SK-N-SH treated with all-trans-retinoic acid at 6 μM for 48 hours (cell line): ENCODE data around the gene CDH16.

Experiments
- ATAC-seq: fragments of 200-7000 bp; cut with Tn5 transposase; 3 replicates; pipeline ENCODE4 v1.9.1; 2020; ENCODE audit warnings: mild to moderate bottlenecking, moderate library complexity
- ARNTL ChIP-seq: fragments of 450-650 bp; formaldehyde crosslinking; IDR thresholded peaks from 2 replicates; pipeline ENCODE4 v1.5.0; 2020; ENCODE audit warnings: low read depth, mild to moderate bottlenecking, moderate library complexity, borderline replicate concordance
- BACH2 ChIP-seq: fragments of 250-450 bp; sonication (Bioruptor Pico); IDR thresholded peaks from 2 replicates; pipeline ENCODE4 v1.9.0; 2021; ENCODE audit warnings: mild to moderate bottlenecking, borderline replicate concordance
- CREB5 ChIP-seq: fragments of 250-450 bp; sonication (Bioruptor Pico); IDR thresholded peaks from 2 replicates; pipeline ENCODE4 v1.5.1; 2020; ENCODE audit warnings: low read depth, mild to moderate bottlenecking, moderate library complexity
- CSDC2 ChIP-seq: fragments of 250-450 bp; sonication (Bioruptor Pico); IDR thresholded peaks from 2 replicates; pipeline ENCODE4 v1.5.0; 2020; ENCODE audit warnings: mild to moderate bottlenecking, moderate library complexity
- CSRNP3 ChIP-seq: fragments of 250-450 bp; sonication (Bioruptor Pico); IDR thresholded peaks from 2 replicates; pipeline ENCODE4 v1.5.1; 2021; ENCODE audit warnings: mild to moderate bottlenecking, moderate library complexity
- ESRRG ChIP-seq: fragments of 250-450 bp; sonication (Bioruptor Pico); IDR thresholded peaks from 2 replicates; pipeline ENCODE4 v1.6.1; 2021; ENCODE audit warnings: mild to moderate bottlenecking
- GLIS3 ChIP-seq: fragments of 250-450 bp; sonication (Bioruptor Pico); IDR thresholded peaks from 2 replicates; pipeline ENCODE4 v1.5.0; 2020; ENCODE audit warnings: mild to moderate bottlenecking, moderate library complexity
- ISL1 ChIP-seq: fragments of 250-450 bp; sonication (Bioruptor Pico); IDR thresholded peaks from 2 replicates; pipeline ENCODE4 v2.1.2; 2022; ENCODE audit warnings: mild to moderate bottlenecking, moderate library complexity
- POU6F1 ChIP-seq: fragments of 250-450 bp; sonication (Bioruptor Pico); IDR thresholded peaks from 2 replicates; pipeline ENCODE4 v1.8.0; 2021; ENCODE audit warnings: low read depth, mild to moderate bottlenecking, moderate library complexity, borderline replicate concordance
- RARB ChIP-seq: fragments of 250-450 bp; sonication (Bioruptor Pico); IDR thresholded peaks from 2 replicates; pipeline ENCODE4 v1.8.0; 2021; ENCODE audit warnings: mild to moderate bottlenecking, moderate library complexity
- TCF4 ChIP-seq: fragments of 250-450 bp; sonication (Bioruptor Pico); IDR thresholded peaks from 2 replicates; pipeline ENCODE4 v1.8.0; 2021; ENCODE audit warnings: mild to moderate bottlenecking, moderate library complexity, borderline replicate concordance
- TSHZ2 ChIP-seq: fragments of 250-450 bp; sonication (Bioruptor Pico); IDR thresholded peaks from 2 replicates; pipeline ENCODE4 v1.5.0; 2020; ENCODE audit warnings: mild to moderate bottlenecking, moderate library complexity
- ZC3H10 ChIP-seq: fragments of 250-450 bp; sonication (Bioruptor Pico); IDR thresholded peaks from 2 replicates; pipeline ENCODE4 v1.5.1; 2021; ENCODE audit warnings: mild to moderate bottlenecking, moderate library complexity
- ZFP3 ChIP-seq: fragments of 250-450 bp; sonication (Bioruptor Pico); IDR thresholded peaks from 2 replicates; pipeline ENCODE4 v1.5.0; 2020; ENCODE audit warnings: mild to moderate bottlenecking, moderate library complexity
- ZFP30 ChIP-seq: fragments of 450-650 bp; formaldehyde crosslinking; IDR thresholded peaks from 2 replicates; pipeline ENCODE4 v1.5.0; 2022; ENCODE audit warnings: mild to moderate bottlenecking, moderate library complexity
- ZNF8 ChIP-seq: fragments of 450-650 bp; formaldehyde crosslinking; IDR thresholded peaks from 2 replicates; pipeline ENCODE4 v1.5.0; 2020; ENCODE audit warnings: mild to moderate bottlenecking, moderate library complexity

CDH16 gene

DNA sequence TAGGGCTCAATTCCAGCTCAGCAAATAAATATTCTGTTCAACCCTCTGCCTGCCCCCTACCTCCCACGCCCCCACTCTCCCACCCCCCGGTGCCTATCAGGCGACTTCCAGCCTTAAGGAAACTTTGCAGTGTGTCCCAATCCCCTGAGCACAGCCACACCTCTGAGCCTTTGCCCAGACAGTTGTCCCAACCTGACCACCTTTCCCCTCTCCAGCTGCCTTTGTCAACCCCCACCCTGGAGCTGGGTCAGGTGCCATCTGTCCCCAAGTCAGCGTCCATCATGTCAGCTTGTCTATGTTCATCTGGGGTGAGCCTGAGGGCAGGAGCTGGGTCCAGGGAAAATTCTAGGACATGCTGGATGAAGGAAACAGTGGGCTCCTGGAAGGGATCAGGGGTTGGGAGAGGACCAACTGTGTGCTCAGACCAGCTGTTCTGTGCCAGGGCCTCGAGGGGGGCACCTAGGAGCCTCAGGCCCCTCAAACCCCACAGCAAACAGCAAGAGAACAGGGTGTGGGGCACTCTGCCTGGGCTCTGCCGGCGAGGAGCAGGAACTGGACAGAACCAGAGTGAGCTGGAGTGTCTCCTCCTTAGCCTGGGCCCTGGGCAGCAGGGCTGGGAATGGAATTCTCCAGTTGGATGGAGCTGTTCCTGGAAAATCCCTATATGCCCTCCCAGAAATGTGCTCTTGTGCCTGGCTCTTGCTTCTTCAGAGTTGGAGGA is 17.8 kb downstream of the CDH16 start:
- TF ChIP-seq TSHZ2 (CRISPR knock-in tag) = no peak
- no peak for TF ChIP-seq ZNF8 (CRISPR knock-in tag)
- no peak for TF ChIP-seq CSDC2 (CRISPR knock-in tag)
- TF ChIP-seq ZC3H10 (CRISPR knock-in tag) = no peak
- no peak for TF ChIP-seq ZFP3 (CRISPR knock-in tag)
- TF ChIP-seq TCF4 = no peak
- TF ChIP-seq CSRNP3 (CRISPR knock-in tag) = no peak
- TF ChIP-seq ARNTL = no peak
- TF ChIP-seq ISL1 (CRISPR knock-in tag) = no peak
- no peak for TF ChIP-seq CREB5
- TF ChIP-seq, all 23 proteins: peak for 0
- peak; percentile 6; the same call in 1 of the 3 replicates for ATAC-seq

GRCh38 chr16:66899945-66900710 is 18.6 kb downstream of the CDH16 start:
- TF ChIP-seq ISL1 (CRISPR knock-in tag) (peak; percentile 21; the same call in 1 of the 2 replicates), CREB5 (peak; percentile 74; the same call in 1 of the 2 replicates), ESRRG (CRISPR knock-in tag) (no peak), ZFP30 (CRISPR knock-in tag) (no peak)
- TF ChIP-seq, all 23 proteins: peak for 2
- ATAC-seq = peak; percentile 52

DNA sequence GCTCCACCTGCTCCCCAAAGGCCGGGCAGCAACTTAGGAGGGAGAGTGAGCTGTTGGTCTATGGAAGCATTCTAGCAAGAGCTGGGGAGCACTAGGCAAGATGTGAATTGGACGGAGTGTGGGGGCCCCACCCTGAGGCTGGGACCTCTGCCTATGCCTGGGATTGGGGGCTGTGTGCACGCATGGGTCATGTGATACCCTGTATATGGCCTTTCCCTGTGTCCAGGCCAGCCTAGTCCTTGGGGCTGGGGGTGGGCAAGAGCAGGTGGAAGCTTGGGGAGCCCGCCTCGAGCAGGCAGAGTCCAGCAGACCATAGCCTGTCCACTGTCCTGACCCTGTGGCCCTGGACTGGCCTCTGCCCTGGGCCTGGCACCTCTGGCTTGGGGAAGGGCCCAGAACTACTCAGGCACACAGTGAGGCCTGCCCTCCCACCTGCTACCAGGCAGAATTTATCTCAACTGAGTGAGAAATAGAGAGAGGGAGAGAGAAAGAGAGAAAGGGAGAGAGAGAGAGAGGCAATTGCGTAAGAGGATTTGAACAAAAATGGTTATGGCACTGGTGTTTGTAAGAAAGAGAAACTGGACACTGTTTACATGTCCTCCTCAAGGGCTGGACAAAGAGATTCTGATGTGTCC is 19.3 kb downstream of the CDH16 start:
- peak; percentile 3; the same call in 2 of the 3 replicates for ATAC-seq
- TF ChIP-seq ZNF8 (CRISPR knock-in tag) = no peak
- no peak for TF ChIP-seq RARB (CRISPR knock-in tag)
- TF ChIP-seq BACH2 = no peak
- TF ChIP-seq ZFP3 (CRISPR knock-in tag) = no peak
- TF ChIP-seq ZFP30 (CRISPR knock-in tag) = no peak
- TF ChIP-seq ESRRG (CRISPR knock-in tag) = no peak
- TF ChIP-seq TCF4 = no peak
- no peak for TF ChIP-seq ISL1 (CRISPR knock-in tag)
- no peak for TF ChIP-seq ZC3H10 (CRISPR knock-in tag)
- no peak for TF ChIP-seq GLIS3 (CRISPR knock-in tag)
- no peak for TF ChIP-seq ARNTL
- TF ChIP-seq CSRNP3 (CRISPR knock-in tag) = no peak
- no peak for TF ChIP-seq TSHZ2 (CRISPR knock-in tag)
- TF ChIP-seq CSDC2 (CRISPR knock-in tag) = no peak
- no peak for TF ChIP-seq CREB5
- TF ChIP-seq POU6F1 (CRISPR knock-in tag) = no peak
